HepG2 (cell line): ENCODE measurements around the gene JMJD6. TPM values are rescaled to one million over a fixed set of nuclear protein-coding genes. Genes with fewer than 3 reads are reported as not detected.
A peak's percentile ranks its signal among the peaks of the same experiment; 100 is the strongest.

Experiments
- EED ChIP-seq: sonication (generic); formaldehyde crosslinking; IDR thresholded peaks from 2 replicates; pipeline ENCODE4 v1.5.0; 2020; ENCODE audit warnings: mild to moderate bottlenecking, missing genetic modification reagents
- IKZF4 ChIP-seq: sonication (generic); formaldehyde crosslinking; IDR thresholded peaks from 2 replicates; pipeline ENCODE4 v1.5.1; 2020; ENCODE audit warnings: borderline replicate concordance, mild to moderate bottlenecking, low read depth, missing genetic modification reagents; ENCODE audit errors: not compliant biosample characterization
- JUN ChIP-seq: sonication (generic); formaldehyde crosslinking; IDR thresholded peaks from 2 replicates; pipeline ENCODE4 v1.4.0; 2020; ENCODE audit warnings: mild to moderate bottlenecking, missing genetic modification reagents
- KLF11 ChIP-seq: IDR thresholded peaks from 2 replicates; pipeline ENCODE4 v1.6.1; 2016; ENCODE audit warnings: missing compliant biosample characterization
- LRRFIP1 ChIP-seq: sonication (generic); formaldehyde crosslinking; conservative IDR thresholded peaks from 2 replicates; pipeline ENCODE4 v1.4.0; 2020; ENCODE audit warnings: missing genetic modification reagents
- MYNN ChIP-seq: sonication (generic); formaldehyde crosslinking; IDR thresholded peaks from 2 replicates; pipeline ENCODE4 v1.4.0; 2020; ENCODE audit warnings: mild to moderate bottlenecking, low read depth, missing genetic modification reagents
- NR2F6 ChIP-seq, 2 experiments: IDR thresholded peaks; 2 replicates each; pipeline ENCODE4 v1.6.1; 2016; ENCODE audit warnings: antibody characterized with exemption in 1 of 2, mild to moderate bottlenecking in 1 of 2
- POGZ ChIP-seq: sonication (generic); formaldehyde crosslinking; IDR thresholded peaks from 2 replicates; pipeline ENCODE4 v1.4.0; 2020; ENCODE audit warnings: mild to moderate bottlenecking, missing genetic modification reagents
- POLR2G ChIP-seq: fragments of 200-400 bp; formaldehyde crosslinking; IDR thresholded peaks from 2 replicates; pipeline ENCODE4 v1.6.1; 2018; ENCODE audit warnings: mild to moderate bottlenecking, low read depth, low read length, moderate library complexity
- RBM22 ChIP-seq: fragments of 200-400 bp; formaldehyde crosslinking; optimal IDR thresholded peaks from 2 replicates; pipeline ENCODE3; 2017; ENCODE audit warnings: mild to moderate bottlenecking, low read length, moderate library complexity
- SNAI1 ChIP-seq: sonication (generic); formaldehyde crosslinking; IDR thresholded peaks from 2 replicates; pipeline ENCODE4 v1.5.0; 2020; ENCODE audit warnings: mild to moderate bottlenecking, missing genetic modification reagents, borderline replicate concordance
- ZBTB42 ChIP-seq: sonication (generic); formaldehyde crosslinking; IDR thresholded peaks from 2 replicates; pipeline ENCODE4 v1.5.0; 2020; ENCODE audit warnings: mild to moderate bottlenecking, missing genetic modification reagents
- ZNF230 ChIP-seq: sonication (generic); formaldehyde crosslinking; IDR thresholded peaks from 2 replicates; pipeline ENCODE4 v1.4.0; 2020; ENCODE audit warnings: mild to moderate bottlenecking, missing genetic modification reagents
- ZNF430 ChIP-seq: sonication (generic); formaldehyde crosslinking; IDR thresholded peaks from 2 replicates; pipeline ENCODE4 v1.9.0; 2021; ENCODE audit warnings: mild to moderate bottlenecking, missing genetic modification reagents
- ZNF605 ChIP-seq: sonication (generic); formaldehyde crosslinking; IDR thresholded peaks from 2 replicates; pipeline ENCODE4 v1.8.0; 2022; ENCODE audit warnings: mild to moderate bottlenecking, missing genetic modification reagents
- ZNF644 ChIP-seq: IDR thresholded peaks from 2 replicates; pipeline ENCODE4 v1.6.1; 2016; ENCODE audit warnings: low read depth
- ZNF709 ChIP-seq: sonication (generic); formaldehyde crosslinking; IDR thresholded peaks from 2 replicates; pipeline ENCODE4 v1.5.0; 2020; ENCODE audit warnings: mild to moderate bottlenecking, missing genetic modification reagents
- ZNF737 ChIP-seq: sonication (generic); formaldehyde crosslinking; IDR thresholded peaks from 2 replicates; pipeline ENCODE4 v1.5.0; 2020; ENCODE audit warnings: missing genetic modification reagents, mild to moderate bottlenecking, borderline replicate concordance
- ZNF75D ChIP-seq: sonication (generic); formaldehyde crosslinking; IDR thresholded peaks from 2 replicates; pipeline ENCODE4 v1.8.1; 2023; ENCODE audit warnings: missing genetic modification reagents, mild to moderate bottlenecking, borderline replicate concordance
- ZSCAN31 ChIP-seq: sonication (generic); formaldehyde crosslinking; IDR thresholded peaks from 2 replicates; pipeline ENCODE4 v1.5.0; 2020; ENCODE audit warnings: low read depth, mild to moderate bottlenecking, missing genetic modification reagents
- polyA plus RNA-seq, 8 experiments: library from polyadenylated mRNA; depleted of rRNA in 3 of 8; stranded (reverse) in 7 of 8; unstranded in 1 of 8; fragments of >200 nt; fragmentation: Illumina TruSeq in 4 of 8; extraction: Trizol in 4 of 8; gene quantifications; 2 replicates each; pipeline versions ENCODE4 v1.2.1 to v1.2.3, GENCODE V29; 2011 to 2016; ENCODE audit warnings: low read depth in 4 of 8, missing spikeins in 1 of 8, mixed read lengths in 1 of 8; ENCODE audit not compliant: insufficient read depth in 1 of 8
- total RNA-seq, 5 experiments: library from RNA; depleted of rRNA; stranded (reverse); fragments of >200 nt; fragmentation: Illumina TruSeq; extraction: Trizol; gene quantifications; 2 replicates each; pipeline ENCODE4 v1.2.3, GENCODE V29; 2016; ENCODE audit warnings: low read depth in 1 of 5
- TF ChIP-seq, protein P1 (sequence below): sonication (generic); formaldehyde crosslinking; conservative IDR thresholded peaks from 2 replicates; pipeline ENCODE4 v1.8.1; 2023; ENCODE audit warnings: missing genetic modification reagents
- TF ChIP-seq, protein P2 (sequence below): sonication (generic); formaldehyde crosslinking; conservative IDR thresholded peaks from 2 replicates; pipeline ENCODE4 v1.5.0; 2020; ENCODE audit warnings: missing genetic modification reagents
- TF ChIP-seq, protein P3 (sequence below): sonication (generic); formaldehyde crosslinking; IDR thresholded peaks from 2 replicates; pipeline ENCODE4 v1.8.0; 2022; ENCODE audit warnings: missing genetic modification reagents, mild to moderate bottlenecking, inconsistent platforms, borderline replicate concordance

JMJD6 gene
- total and polyA plus RNA-seq, 2 of the 13 experiments (the other 11 are each of a cell fraction or from before 2014, with no cell fraction given) = 33.6 to 41.0 TPM

- TF ChIP-seq, protein P1, sequence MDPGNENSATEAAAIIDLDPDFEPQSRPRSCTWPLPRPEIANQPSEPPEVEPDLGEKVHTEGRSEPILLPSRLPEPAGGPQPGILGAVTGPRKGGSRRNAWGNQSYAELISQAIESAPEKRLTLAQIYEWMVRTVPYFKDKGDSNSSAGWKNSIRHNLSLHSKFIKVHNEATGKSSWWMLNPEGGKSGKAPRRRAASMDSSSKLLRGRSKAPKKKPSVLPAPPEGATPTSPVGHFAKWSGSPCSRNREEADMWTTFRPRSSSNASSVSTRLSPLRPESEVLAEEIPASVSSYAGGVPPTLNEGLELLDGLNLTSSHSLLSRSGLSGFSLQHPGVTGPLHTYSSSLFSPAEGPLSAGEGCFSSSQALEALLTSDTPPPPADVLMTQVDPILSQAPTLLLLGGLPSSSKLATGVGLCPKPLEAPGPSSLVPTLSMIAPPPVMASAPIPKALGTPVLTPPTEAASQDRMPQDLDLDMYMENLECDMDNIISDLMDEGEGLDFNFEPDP (CRISPR knock-in tag) = no peak
- TF ChIP-seq EED (CRISPR knock-in tag) (no peak), ZSCAN31 (CRISPR knock-in tag) (0 out of 2 replicates have a peak, but pooled peaks have one; percentile 33), ZNF737 (CRISPR knock-in tag) (no peak), KLF11 (CRISPR knock-in tag) (no peak), POGZ (no peak), IKZF4 (no peak), NR2F6 (IDR thresholded peaks at IDR 0.05) (no peak), NR2F6 (CRISPR knock-in tag; IDR thresholded peaks at IDR 0.05) (no peak), POLR2G (no peak), ZNF644 (CRISPR knock-in tag) (no peak), ZNF75D (no peak), ZNF709 (CRISPR knock-in tag) (peak; percentile 22; the same call in 1 of the 2 replicates), RBM22 (peak; percentile 21), MYNN (CRISPR knock-in tag) (no peak), ZNF430 (CRISPR knock-in tag) (no peak), JUN (CRISPR knock-in tag) (no peak), ZNF605 (CRISPR knock-in tag) (0 out of 2 replicates have a peak, but pooled peaks have one; percentile 36), SNAI1 (CRISPR knock-in tag) (no peak), ZBTB42 (CRISPR knock-in tag) (no peak), LRRFIP1 (CRISPR knock-in tag) (no peak), ZNF230 (no peak)
- TF ChIP-seq, protein P2, sequence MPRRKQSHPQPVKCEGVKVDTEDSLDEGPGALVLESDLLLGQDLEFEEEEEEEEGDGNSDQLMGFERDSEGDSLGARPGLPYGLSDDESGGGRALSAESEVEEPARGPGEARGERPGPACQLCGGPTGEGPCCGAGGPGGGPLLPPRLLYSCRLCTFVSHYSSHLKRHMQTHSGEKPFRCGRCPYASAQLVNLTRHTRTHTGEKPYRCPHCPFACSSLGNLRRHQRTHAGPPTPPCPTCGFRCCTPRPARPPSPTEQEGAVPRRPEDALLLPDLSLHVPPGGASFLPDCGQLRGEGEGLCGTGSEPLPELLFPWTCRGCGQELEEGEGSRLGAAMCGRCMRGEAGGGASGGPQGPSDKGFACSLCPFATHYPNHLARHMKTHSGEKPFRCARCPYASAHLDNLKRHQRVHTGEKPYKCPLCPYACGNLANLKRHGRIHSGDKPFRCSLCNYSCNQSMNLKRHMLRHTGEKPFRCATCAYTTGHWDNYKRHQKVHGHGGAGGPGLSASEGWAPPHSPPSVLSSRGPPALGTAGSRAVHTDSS (CRISPR knock-in tag) = no peak
- TF ChIP-seq, protein P3, sequence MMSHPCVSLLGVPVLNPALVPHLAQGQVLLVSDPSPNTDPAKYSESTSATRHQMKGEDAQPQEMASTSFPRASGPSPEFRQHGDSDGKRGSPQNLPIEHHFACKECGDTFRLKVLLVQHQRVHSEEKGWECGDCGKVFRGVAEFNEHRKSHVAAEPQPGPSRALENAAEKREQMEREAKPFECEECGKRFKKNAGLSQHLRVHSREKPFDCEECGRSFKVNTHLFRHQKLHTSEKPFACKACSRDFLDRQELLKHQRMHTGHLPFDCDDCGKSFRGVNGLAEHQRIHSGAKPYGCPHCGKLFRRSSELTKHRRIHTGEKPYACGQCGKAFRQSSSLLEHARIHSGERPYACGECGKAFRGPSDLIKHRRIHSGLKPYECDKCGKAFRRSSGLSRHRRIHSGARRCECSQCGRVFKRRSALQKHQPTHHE = no peak
Observed at GRCh38 chr17:76681222-76682137, 44.9 kb downstream of the JMJD6 start (continued).
